Endothelial cell of umbilical vein (primary cell): ENCODE measurements around the gene BMPR1A. TPM values are rescaled to one million over a fixed set of nuclear protein-coding genes. Genes with fewer than 3 reads are reported as not detected.

Source experiments
- BruUV-seq: library from RNA; stranded (reverse); fragments of 400-500 nt; replicated peaks from 2 replicates; lab custom pipeline; 2021; lab: Mats Ljungman, UMichigan
- CTCF ChIA-PET: fragments of 300-600, 350-600 bp; sonication (Branson Sonifier 250); formaldehyde crosslinking; loops from one replicate; lab custom pipeline; 2021; ENCODE audit warnings: antibody characterized with exemption, inconsistent platforms; lab: Charles Lee
- POLR2A ChIA-PET: fragments of 300-600, 350-600 bp; sonication (Branson Sonifier 250); formaldehyde crosslinking; loops from one replicate; lab custom pipeline; 2021; ENCODE audit warnings: antibody characterized with exemption, inconsistent platforms; lab: Charles Lee
- DNase-seq: peaks from one replicate; pipeline ENCODE4 v3.0.0-alpha.2; 2011; ENCODE audit warnings: low read depth, low spot score
- FAIRE-seq: peaks from 2 replicates; lab custom pipeline; 2011; peaks lifted over from hg19 to GRCh38; lab: Jason Lieb, UNC
- H2AFZ ChIP-seq: 2 replicates; pipeline ENCODE4 v1.6.0; 2012; ENCODE audit warnings: low read depth, low read length, control low read depth, inconsistent platforms
- H3K27ac ChIP-seq: 2 replicates; pipeline ENCODE4 v1.5.1; 2011; ENCODE audit warnings: low read depth, mild to moderate bottlenecking, control low read depth, low read length, moderate library complexity; ENCODE audit not compliant: insufficient read depth
- H3K27me3 ChIP-seq, 2 experiments: 2 replicates each; pipeline versions ENCODE4 v1.6.0 to v1.6.1; 2011; ENCODE audit warnings: low read length in 2 of 2, mixed read lengths in 1 of 2; ENCODE audit not compliant: control insufficient read depth in 2 of 2, insufficient read depth in 2 of 2
- H3K36me3 ChIP-seq, 2 experiments: 2 replicates in 1 of 2; 3 replicates in 1 of 2; pipeline ENCODE4 v1.5.1; 2011; ENCODE audit warnings: low read length in 2 of 2, mild to moderate bottlenecking in 1 of 2, moderate library complexity in 1 of 2; ENCODE audit not compliant: control insufficient read depth in 2 of 2, insufficient read depth in 2 of 2; ENCODE audit errors: extremely low read depth in 1 of 2
- H3K4me1 ChIP-seq: 3 replicates; pipeline ENCODE4 v1.5.1; 2011; ENCODE audit warnings: mild to moderate bottlenecking, low read length; ENCODE audit not compliant: control insufficient read depth, insufficient read depth; ENCODE audit errors: extremely low read depth
- H3K4me2 ChIP-seq: 2 replicates; pipeline ENCODE4 v1.6.1; 2011; ENCODE audit warnings: low read length, control low read depth, mixed read lengths; ENCODE audit not compliant: insufficient read depth
- H3K4me3 ChIP-seq, 3 experiments: fragments of 200-600 bp in 1 of 3; sonication (generic), shearing (Covaris generic) in 1 of 3; replicated peaks in 1 of 3; 2 replicates each; pipeline ENCODE4 v1.5.1; 2011 to 2016; ENCODE audit warnings: control low read depth in 3 of 3, low read length in 3 of 3, mild to moderate bottlenecking in 2 of 3, inconsistent platforms in 1 of 3, low read depth in 1 of 3, moderate library complexity in 1 of 3; ENCODE audit not compliant: insufficient read depth in 1 of 3
- H3K79me2 ChIP-seq: 2 replicates; pipeline ENCODE4 v1.6.0; 2012; ENCODE audit warnings: low read length, inconsistent platforms; ENCODE audit not compliant: control insufficient read depth, insufficient read depth
- H3K9ac ChIP-seq: replicated peaks from 2 replicates; pipeline ENCODE3; 2011; ENCODE audit warnings: low read length, control low read depth; ENCODE audit not compliant: insufficient read depth; ENCODE audit errors: extremely low read depth
- H3K9me1 ChIP-seq: replicated peaks from 3 replicates; pipeline ENCODE4 v1.6.0; 2011; ENCODE audit warnings: mild to moderate bottlenecking, low read length; ENCODE audit not compliant: control insufficient read depth, insufficient read depth; ENCODE audit errors: extremely low read depth
- H3K9me3 ChIP-seq: replicated peaks from 2 replicates; pipeline ENCODE4 v1.5.1; 2012; ENCODE audit warnings: low read length, inconsistent platforms; ENCODE audit not compliant: control insufficient read depth, insufficient read depth
- H4K20me1 ChIP-seq: replicated peaks from 2 replicates; pipeline ENCODE3; 2011; ENCODE audit warnings: mild to moderate bottlenecking, low read length; ENCODE audit not compliant: control insufficient read depth, insufficient read depth; ENCODE audit errors: extremely low read depth
- CTCF ChIP-seq, 2 donors: IDR thresholded peaks; 1 replicate in 1 of 2; 2 replicates in 1 of 2; pipeline ENCODE4 v1.5.1; 2011; ENCODE audit warnings: low read length in 2 of 2, mild to moderate bottlenecking in 2 of 2, moderate library complexity in 2 of 2, control low read depth in 1 of 2, inconsistent platforms in 1 of 2, low read depth in 1 of 2; ENCODE audit not compliant: insufficient read depth in 1 of 2; ENCODE audit errors: extremely low read depth in 1 of 2
- EZH2 ChIP-seq: IDR thresholded peaks from 2 replicates; pipeline ENCODE4 v1.6.1; 2012; ENCODE audit warnings: borderline replicate concordance, low read depth, mild to moderate bottlenecking, moderate library complexity, low read length, inconsistent platforms; ENCODE audit not compliant: severe bottlenecking
- FOS ChIP-seq: IDR thresholded peaks from 2 replicates; pipeline ENCODE4 v1.6.1; 2011; ENCODE audit warnings: mild to moderate bottlenecking, low read length, moderate library complexity, borderline replicate concordance; ENCODE audit not compliant: insufficient read depth
- GATA2 ChIP-seq: IDR thresholded peaks from 2 replicates; pipeline ENCODE4 v1.7.0; 2011; ENCODE audit warnings: low read depth, mild to moderate bottlenecking, moderate library complexity, mixed read lengths, low read length; ENCODE audit not compliant: insufficient read length, insufficient read depth
- JUN ChIP-seq: IDR thresholded peaks from 2 replicates; pipeline ENCODE4 v1.6.1; 2011; ENCODE audit warnings: borderline replicate concordance, low read depth; ENCODE audit not compliant: insufficient read length, insufficient read depth
- MYC ChIP-seq: IDR thresholded peaks from one replicate; pipeline ENCODE4 v1.6.1; 2011; ENCODE audit warnings: mild to moderate bottlenecking, low read depth, low read length
- POLR2A ChIP-seq: IDR thresholded peaks from 2 replicates; pipeline ENCODE4 v1.6.1; 2012; ENCODE audit warnings: low read depth, mild to moderate bottlenecking, control low read depth, low read length
- POLR2AphosphoS5 ChIP-seq: IDR thresholded peaks from 2 replicates; pipeline ENCODE4 v1.6.1; 2012; ENCODE audit warnings: low read depth, mild to moderate bottlenecking, control low read depth, low read length, moderate library complexity; ENCODE audit not compliant: insufficient read depth
- dilution Hi-C: fragments of 300-500 bp; cut with MboI; formaldehyde crosslinking; loops from one replicate; pipeline ENCODE4 v1.15.0; 2019; ENCODE audit warnings: low sequenced_read_pairs; ENCODE audit not compliant: extremely low pct_ligation_motif_present
- intact Hi-C: fragments of 100-400 bp; cut with micrococcal nuclease; formaldehyde crosslinking; loops from one replicate; pipeline ENCODE4 v1.10.0; 2022
- polyA plus RNA-seq, 4 experiments: library from polyadenylated mRNA; depleted of rRNA in 3 of 4; stranded (reverse) in 3 of 4; unstranded in 1 of 4; fragments of >200 nt; gene quantifications; 2 replicates each; pipeline versions ENCODE4 v1.2.1 to v1.2.3, GENCODE V29; 2011 to 2012; ENCODE audit warnings: missing spikeins in 1 of 4
- total RNA-seq: library from RNA; stranded (reverse); gene quantifications from 2 replicates; pipeline ENCODE4 v1.2.3, GENCODE V29; 2021
- TF ChIP-seq, protein P1 (sequence below): IDR thresholded peaks from 2 replicates; pipeline ENCODE4 v1.6.1; 2011; ENCODE audit not compliant: insufficient read depth, insufficient read length

The BMPR1A gene
- total and polyA plus RNA-seq, 2 donors (not counting 3 experiments of a cell fraction or from before 2014, with no cell fraction given), result not detected

DNA sequence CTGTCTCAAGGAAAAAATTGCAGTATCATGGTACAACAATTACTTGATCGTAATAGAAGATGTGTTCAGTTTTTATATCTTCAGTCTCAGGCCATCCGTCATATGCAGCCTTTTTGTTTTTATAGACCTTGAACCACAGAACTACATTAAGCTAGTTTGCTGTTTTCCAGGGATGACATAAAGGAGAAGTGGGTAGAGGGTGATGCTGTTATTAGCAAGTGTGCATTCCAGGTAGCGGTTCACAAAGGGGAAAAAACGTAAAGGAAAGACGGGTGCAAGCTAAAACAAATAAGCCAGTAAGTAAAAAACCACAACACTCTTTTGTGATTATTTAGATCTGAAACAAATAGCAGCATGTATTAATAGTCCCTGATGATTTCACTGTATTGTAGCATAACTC, 71.7 kb downstream of the BMPR1A start:
- intact Hi-C loops (no loop called here), dilution Hi-C loops (no loop called here)
- Histone ChIP-seq H3K79me2 (no peaks in the 10 kb centered on the region), H3K9me1 (no peaks in the 10 kb centered on the region), H3K36me3 (no peaks in the 10 kb centered on the region), H3K4me1 (no peaks in the 10 kb centered on the region), H3K27me3 (peaks cover 35 to 50% of the 10 kb centered on the region in 2 experiments), H3K4me2 (no peak overlapping the region), H3K27ac (no peak overlapping the region), H3K9me3 (no peaks in the 10 kb centered on the region), H3K4me3 (no peak overlapping the region), H4K20me1 (no peaks in the 10 kb centered on the region), H2AFZ (no peak overlapping the region), H3K9ac (no peak overlapping the region)
- BruUV-seq, result no TSS peak
- FAIRE-seq (no peak), DNase-seq (no peak)
- ChIA-PET POLR2A (no interaction called here), CTCF (interaction anchor here (1.4 kb wide), 1 partner anchor 11 kb away, joined by 4 read pairs; no protein-coding TSS in a partner anchor)
- TF ChIP-seq POLR2AphosphoS5 (no peak), CTCF (IDR thresholded peaks at IDR 0.05; ENCODE audit: extremely low read depth in 1 of 2, insufficient read depth in 1 of 2, low read depth in 1 of 2, low read length in 2 of 2) (no peak), POLR2A (no peak), FOS (no peak), MYC (no peak), EZH2 (no peak), GATA2 (no peak), JUN (no peak)
- TF ChIP-seq, protein P1, sequence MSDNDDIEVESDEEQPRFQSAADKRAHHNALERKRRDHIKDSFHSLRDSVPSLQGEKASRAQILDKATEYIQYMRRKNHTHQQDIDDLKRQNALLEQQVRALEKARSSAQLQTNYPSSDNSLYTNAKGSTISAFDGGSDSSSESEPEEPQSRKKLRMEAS, result no peak
